Measurements from ENCODE around the gene TRIM21. TPM values are rescaled to one million over a fixed set of nuclear protein-coding genes. Genes with fewer than 3 reads are reported as not detected.
"Not testable (repeated sequence)": the region's sequence is repeated elsewhere in the genome, so short reads cannot be mapped to it uniquely, and the experiment has no call there.

TRIM21 gene
- total RNA-seq, 2 donors from 2014 or later: 23.1 to 25.8 TPM

DNA sequence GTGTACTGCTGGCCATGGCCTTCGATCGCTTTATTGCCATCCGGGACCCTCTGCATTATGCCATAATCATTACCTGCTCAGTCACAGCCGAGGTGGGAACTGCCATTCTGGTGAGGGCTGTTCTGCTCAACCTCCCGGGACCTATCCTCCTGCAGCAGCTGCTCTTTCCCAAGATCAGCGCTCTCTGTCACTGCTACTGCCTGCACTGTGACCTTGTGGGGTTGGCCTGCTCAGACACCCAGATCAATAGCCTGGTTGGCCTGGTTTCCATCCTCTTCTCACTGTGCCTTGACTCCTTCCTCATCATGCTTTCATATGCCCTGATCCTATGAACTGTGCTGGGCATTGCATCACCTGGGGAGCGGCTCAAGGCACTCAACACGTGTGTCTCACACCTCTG is 24.9 kb upstream of the TRIM21 start:
- Histone ChIP-seq H3K36me3 (no peaks in the 10 kb centered on the region), H3K27ac (no peak overlapping the region), H3K4me1 (no peaks in the 10 kb centered on the region), H3K9ac (ENCODE audit: low read depth in 2 of 2, low read length in 2 of 2) (no peak overlapping the region), H3K9me3 (no peaks in the 10 kb centered on the region), H3K4me3 (no peak overlapping the region), H3K27me3 (no peaks in the 10 kb centered on the region)
- no peak for DNase-seq
- TF ChIP-seq CTCF (IDR thresholded peaks at IDR 0.05): no peak
- intact Hi-C loops (cut with DNase I): no loop called here

DNA sequence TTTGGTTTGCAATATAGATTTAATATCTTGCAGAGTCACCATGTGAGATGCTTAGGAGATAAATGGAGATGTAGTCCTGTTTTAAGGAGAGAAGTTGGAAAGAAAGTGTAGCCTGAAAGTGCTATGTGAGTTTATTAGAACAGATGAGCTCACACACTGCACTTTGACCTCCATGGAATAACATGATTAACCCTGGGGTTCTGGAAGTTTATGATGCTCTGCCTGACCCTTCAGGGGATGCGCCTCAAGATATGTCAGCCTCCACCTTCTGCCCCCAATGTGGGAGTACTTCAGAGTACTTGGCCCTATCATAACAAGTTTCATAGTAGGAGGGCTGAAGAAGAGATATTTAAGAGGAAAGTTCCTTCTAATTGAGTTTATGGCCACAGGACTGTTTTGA is 23.3 kb upstream of the TRIM21 start:
- no peak for DNase-seq
- H3K27me3 ChIP-seq: no peaks in the 10 kb centered on the region
- H3K4me1 ChIP-seq: no peaks in the 10 kb centered on the region
- H3K9me3 ChIP-seq: no peaks in the 10 kb centered on the region
- H3K36me3 ChIP-seq: no peaks in the 10 kb centered on the region
- no peak overlapping the region for H3K4me3 ChIP-seq
- intact Hi-C loops (cut with DNase I): no loop called here
- no peak overlapping the region for H3K9ac ChIP-seq (ENCODE audit: low read depth in 2 of 2, low read length in 2 of 2)
- TF ChIP-seq CTCF (IDR thresholded peaks at IDR 0.05): no peak
- no peak overlapping the region for H3K27ac ChIP-seq

GRCh38 chr11:4416306-4416705 is 22.8 kb upstream of the TRIM21 start:
- Histone ChIP-seq H3K27ac (no peak overlapping the region), H3K36me3 (no peaks in the 10 kb centered on the region), H3K9ac (ENCODE audit: low read depth in 2 of 2, low read length in 2 of 2) (no peak overlapping the region), H3K4me3 (no peak overlapping the region), H3K4me1 (no peaks in the 10 kb centered on the region), H3K9me3 (no peaks in the 10 kb centered on the region), H3K27me3 (no peaks in the 10 kb centered on the region)
- no peak for TF ChIP-seq CTCF (IDR thresholded peaks at IDR 0.05)
- DNase-seq: no peak
- intact Hi-C loops (cut with DNase I): no loop called here

DNA sequence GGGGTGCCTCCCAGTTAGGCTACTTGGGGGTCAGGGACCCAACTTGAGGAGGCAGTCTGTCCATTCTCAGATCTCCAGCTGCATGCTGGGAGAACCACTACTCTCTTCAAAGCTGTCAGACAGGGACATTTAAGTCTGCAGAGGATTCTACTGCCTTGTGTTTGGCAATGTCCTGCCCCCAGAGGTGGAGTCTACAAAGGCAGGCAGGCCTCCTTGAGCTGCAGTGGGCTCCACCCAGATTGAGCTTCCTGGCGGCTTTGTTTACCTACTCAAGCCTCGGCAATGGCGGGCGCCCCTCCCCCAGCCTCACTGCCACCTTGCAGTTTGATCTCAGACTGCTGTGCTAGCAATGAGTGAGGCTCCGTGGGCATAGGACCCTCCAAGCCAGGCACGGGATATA is 12.7 kb upstream of the TRIM21 start:
- H3K36me3 ChIP-seq; intact Hi-C loops (cut with DNase I); DNase-seq; H3K9ac ChIP-seq (ENCODE audit: low read depth in 2 of 2, low read length in 2 of 2); H3K9me3 ChIP-seq; H3K4me1 ChIP-seq; H3K27ac ChIP-seq; H3K27me3 ChIP-seq; H3K4me3 ChIP-seq: not testable (repeated sequence)

- H3K36me3 ChIP-seq: no peaks in the 10 kb centered on the region
- H3K4me1 ChIP-seq: no peaks in the 10 kb centered on the region
- H3K9me3 ChIP-seq: no peaks in the 10 kb centered on the region
- no peak for TF ChIP-seq CTCF (IDR thresholded peaks at IDR 0.05)
- intact Hi-C loops (cut with DNase I): loop anchor here (10.0 kb wide), 1 partner anchor 101 kb away; no protein-coding TSS in a partner anchor
- H3K4me3 ChIP-seq: peak overlapping the region; percentile 92
- H3K27ac ChIP-seq: no peak overlapping the region
- no peak overlapping the region for H3K9ac ChIP-seq (ENCODE audit: low read depth in 2 of 2, low read length in 2 of 2)
- no peak for DNase-seq
- H3K27me3 ChIP-seq: no peaks in the 10 kb centered on the region
Observed at GRCh38 chr11:4393858-4394223, 339 bp upstream of the TRIM21 start.

GRCh38 chr11:4388221-4388620 is 5.3 kb downstream of the TRIM21 start:
- Histone ChIP-seq H3K27me3 (no peaks in the 10 kb centered on the region), H3K4me1 (no peaks in the 10 kb centered on the region), H3K4me3 (no peak overlapping the region), H3K9me3 (no peaks in the 10 kb centered on the region), H3K9ac (ENCODE audit: low read depth in 2 of 2, low read length in 2 of 2) (no peak overlapping the region), H3K36me3 (peaks cover 10% of the 10 kb centered on the region), H3K27ac (no peak overlapping the region)
- intact Hi-C loops (cut with DNase I): loop anchor here (10.0 kb wide), 1 partner anchor 203 kb away; no protein-coding TSS in a partner anchor
- DNase-seq: no peak
- TF ChIP-seq CTCF (IDR thresholded peaks at IDR 0.05): no peak

Measured in colonic mucosa (tissue), 4 donors.